GM21576 (cell line): ENCODE results near the gene SYF2.
"Not testable (repeated sequence)": the region's sequence is repeated elsewhere in the genome, so short reads cannot be mapped to it uniquely, and the experiment has no call there.

Experiments used
- ATAC-seq: cut with Tn5 transposase; IDR thresholded peaks from one replicate; pipeline ENCODE4 v1.9.1; 2021; ENCODE audit warnings: mild to moderate bottlenecking, moderate library complexity; ENCODE audit not compliant: unreplicated experiment

The SYF2 gene

GRCh38 chr1:25208092-25208491 lies 24.2 kb downstream of the SYF2 start:
- ATAC-seq = no peak

GRCh38 chr1:25206201-25206600 lies 26.1 kb downstream of the SYF2 start:
- no peak for ATAC-seq

GRCh38 chr1:25205786-25206185 lies 26.5 kb downstream of the SYF2 start:
- ATAC-seq = no peak

- ATAC-seq = no peak
Measured at GRCh38 chr1:25204797-25205480, 27.4 kb downstream of the SYF2 start.

DNA sequence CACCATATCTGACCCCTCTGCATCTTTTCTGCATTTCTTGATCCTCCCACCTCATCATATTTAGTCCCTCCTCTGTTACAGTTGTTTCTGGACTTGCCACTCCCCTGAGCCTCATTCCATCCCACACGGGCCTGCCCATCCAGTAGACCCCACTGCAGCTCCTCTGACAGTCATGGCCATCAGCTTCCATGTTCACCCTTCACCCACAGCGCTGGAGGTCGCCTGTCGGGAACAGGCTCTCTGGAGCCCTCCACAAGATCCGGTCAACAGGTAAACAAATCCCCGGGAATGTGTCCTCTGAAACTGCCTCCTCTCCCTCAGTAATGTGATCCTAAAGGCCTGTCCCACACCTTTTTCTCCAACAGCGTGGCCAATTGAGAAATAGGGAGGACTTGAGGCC lies 31.3 kb downstream of the SYF2 start:
- ATAC-seq = no peak

- ATAC-seq = no peak
Measured at GRCh38 chr1:25199819-25200620, 32.3 kb downstream of the SYF2 start.

GRCh38 chr1:25198663-25199252 lies 33.5 kb downstream of the SYF2 start:
- no peak for ATAC-seq

DNA sequence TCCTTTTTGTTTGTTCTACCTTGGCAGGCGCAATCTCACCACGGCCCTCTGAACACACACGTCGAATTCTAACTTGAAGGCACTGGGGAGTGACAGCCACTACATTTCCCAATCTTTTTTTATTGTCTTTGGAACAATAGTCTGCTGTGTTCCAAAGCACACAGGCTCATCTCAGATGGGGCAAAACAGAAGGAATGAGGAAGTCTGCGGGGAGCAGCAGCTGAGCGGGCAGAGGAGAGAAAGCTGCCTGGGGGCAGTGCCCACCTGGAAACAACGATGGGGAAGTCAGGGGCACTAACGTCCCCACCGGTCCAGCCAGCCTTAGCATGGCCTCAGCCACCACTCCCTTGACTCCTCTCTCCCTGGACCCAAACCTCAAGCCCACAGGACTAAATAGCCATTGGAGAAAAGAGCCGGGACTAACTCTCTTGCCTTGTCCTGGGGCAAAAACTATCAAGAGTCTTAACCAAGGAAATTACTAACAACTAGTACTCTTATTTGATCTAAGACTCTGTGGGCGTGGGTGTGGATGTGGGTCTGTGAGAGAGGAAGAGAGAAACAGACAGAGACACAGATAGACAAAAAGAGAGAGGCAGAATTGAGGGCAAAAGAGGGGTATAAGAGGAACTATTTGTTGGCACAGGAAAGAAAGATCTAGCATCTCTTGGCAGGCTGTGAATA lies 34.2 kb downstream of the SYF2 start:
- ATAC-seq = no peak

- ATAC-seq = no peak
Measured at GRCh38 chr1:25197235-25197975, 34.9 kb downstream of the SYF2 start.

GRCh38 chr1:25196830-25197229 lies 35.5 kb downstream of the SYF2 start:
- no peak for ATAC-seq

GRCh38 chr1:25195835-25196234 lies 36.5 kb downstream of the SYF2 start:
- ATAC-seq = no peak

DNA sequence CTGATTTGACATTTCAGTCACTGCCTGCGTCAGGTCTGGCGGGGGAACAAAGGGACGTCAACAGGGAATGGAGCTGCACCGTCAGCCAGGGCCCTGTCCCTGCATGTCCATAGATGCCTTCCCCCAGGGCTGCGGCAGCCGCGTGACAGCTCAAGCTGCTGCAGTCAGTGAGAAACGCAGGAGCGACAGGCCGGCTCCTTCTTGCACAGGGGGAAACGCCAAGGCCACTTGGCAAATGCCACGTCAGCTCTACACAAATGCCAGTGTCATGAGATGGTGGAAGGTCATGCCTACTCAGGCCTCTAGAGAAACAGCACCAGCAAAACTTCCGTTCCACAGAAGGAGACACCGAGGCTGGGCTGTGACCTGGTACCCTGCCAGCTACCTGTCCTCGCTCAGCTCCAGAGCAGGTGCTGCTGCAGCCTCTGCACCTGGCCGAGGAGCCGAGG lies 37.7 kb downstream of the SYF2 start:
- no peak for ATAC-seq

DNA sequence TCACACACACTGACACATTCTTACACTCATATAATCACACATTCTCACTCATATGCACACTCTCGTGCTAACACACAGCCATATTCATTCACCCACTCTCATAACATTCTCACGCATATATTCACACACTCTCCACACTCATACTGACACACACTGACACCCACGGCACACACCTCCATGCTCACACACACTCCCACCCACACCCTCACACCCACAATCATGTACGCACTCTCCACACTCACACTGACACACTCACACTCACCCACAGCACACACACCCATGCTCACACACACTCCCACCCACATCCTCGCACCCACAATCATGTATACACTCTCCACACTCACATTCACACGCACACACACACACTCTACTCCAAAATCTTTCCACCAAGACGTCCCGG lies 38.2 kb downstream of the SYF2 start:
- ATAC-seq = no peak

DNA sequence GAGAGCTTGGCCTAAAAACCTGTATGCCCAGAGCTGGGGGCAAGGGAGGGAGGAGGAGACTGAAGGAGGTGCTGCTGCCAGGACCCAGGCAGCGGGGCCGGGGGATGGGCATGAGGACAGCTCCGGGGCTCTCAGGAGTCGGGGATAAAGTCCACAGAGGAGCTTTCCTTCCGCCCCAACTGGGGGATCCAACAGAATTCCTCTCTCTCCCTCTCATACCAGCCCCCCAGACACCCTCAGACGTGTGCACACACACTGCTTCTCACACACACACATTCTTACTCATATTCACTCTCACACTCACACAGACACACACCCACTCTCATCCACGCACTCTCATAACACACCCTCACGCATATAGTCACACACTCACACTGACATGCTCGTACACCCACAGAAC lies 39.1 kb downstream of the SYF2 start:
- no peak for ATAC-seq

DNA sequence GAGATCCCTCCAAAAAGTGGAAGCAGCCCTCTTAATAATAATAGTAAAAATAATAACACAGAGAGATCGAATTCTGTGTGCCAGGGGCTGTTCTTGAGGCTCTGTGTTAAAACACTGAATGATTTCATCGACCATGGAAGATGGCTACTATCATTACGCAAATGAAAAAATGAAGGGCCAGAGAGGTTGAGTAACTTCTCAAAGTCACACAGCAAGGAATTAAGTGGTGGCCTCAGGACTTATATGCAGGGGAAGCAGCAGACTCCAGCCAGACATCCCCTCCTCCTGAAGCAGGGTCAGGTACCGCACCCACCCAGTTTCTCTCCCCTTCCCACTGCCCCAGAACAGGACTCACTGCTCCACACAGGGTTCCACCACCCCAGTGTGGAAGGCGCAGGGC lies 40.1 kb downstream of the SYF2 start:
- no peak for ATAC-seq

DNA sequence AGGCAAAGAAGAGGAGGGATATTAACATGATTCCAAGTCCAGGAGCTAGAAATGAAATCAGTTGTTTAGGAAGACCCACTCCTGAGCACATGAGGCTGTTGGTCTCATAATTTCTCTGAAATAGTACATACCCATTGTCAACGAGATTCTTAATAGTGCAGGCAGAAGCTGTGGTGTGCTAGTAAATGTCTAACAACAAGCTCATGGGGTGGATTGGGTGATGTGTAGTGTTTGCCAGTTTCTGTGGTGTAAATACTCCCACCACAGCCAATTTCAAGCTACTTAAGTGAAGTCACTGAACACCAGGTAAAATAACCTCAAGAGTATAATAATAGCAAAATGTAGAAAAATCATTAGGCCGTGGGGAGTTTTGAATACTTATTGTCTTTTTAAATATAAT lies 42.0 kb downstream of the SYF2 start:
- no peak for ATAC-seq

- not testable (repeated sequence) for ATAC-seq
Measured at GRCh38 chr1:25187904-25188303, 44.4 kb downstream of the SYF2 start.

DNA sequence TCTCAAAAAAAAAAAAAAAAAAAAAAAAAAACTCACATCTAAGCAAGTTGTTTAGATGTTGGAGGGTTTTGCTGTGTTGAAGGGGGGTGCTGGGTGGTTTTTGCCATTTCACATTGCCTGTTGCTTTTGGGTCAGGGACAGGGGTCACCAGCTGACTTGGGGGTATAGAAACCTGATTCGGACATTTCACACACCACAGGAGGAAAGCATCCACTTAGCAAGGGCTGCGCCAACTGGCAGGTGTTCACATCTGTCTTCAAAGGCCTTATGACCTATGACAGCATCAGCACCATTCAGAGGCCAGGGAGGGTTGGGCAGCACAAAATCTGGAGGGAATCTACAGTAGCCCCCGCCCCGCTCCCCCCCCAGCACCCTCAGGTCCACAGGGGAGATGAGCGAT lies 45.2 kb downstream of the SYF2 start:
- ATAC-seq = no peak

DNA sequence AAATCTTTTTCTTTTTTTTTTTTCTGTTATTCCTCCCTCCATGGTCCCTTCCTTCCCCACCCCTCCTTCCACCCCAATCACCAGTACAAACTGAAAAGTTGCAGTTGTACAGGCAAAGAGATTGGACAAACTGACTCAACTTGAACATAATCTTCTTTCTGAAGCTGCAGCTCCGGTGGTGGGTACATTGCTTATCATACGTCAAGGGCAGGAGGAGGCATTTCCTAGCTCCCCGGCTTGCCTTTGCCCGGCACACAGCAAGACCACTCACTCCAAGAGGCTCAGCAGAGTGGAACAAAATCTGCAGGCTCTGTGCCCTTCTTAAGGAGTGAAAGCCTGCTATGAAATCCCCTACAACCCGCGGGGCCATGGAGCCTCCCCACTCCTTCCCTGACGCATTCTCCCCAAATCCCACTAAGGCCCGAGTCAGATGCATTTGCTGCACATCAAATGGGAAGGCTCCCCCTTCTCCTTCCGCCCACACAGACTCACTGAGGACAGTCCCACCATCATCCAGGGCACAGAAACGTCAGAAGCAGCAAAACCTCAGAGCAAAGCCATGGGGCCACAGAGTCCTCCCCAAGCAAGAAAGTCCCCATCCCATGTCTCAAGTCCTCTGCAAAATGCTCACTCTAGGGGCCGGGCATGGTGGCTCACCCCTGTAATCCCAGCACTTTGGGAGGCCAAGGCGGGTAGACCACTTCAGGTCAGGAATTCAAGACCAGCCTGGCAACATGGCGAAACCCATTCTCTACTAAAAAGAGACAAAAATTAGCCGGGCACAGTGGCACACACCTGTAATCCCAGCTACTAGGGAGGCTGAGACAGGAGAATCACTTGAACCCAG lies 45.9 kb downstream of the SYF2 start:
- no peak for ATAC-seq
